OCI-LY1 (cell line): ENCODE data around the gene ROBO1.

Experiments used
- CTCF ChIP-seq: fragments of 200-600 bp; sonication (generic), shearing (Covaris generic); IDR thresholded peaks from 2 replicates; pipeline ENCODE4 v1.5.1; 2017; ENCODE audit warnings: mild to moderate bottlenecking, antibody characterized with exemption, low read length, moderate library complexity, mixed read lengths
- EZH2 ChIP-seq: fragments of 200-600 bp; sonication (generic), shearing (Covaris generic); IDR thresholded peaks from 2 replicates; pipeline ENCODE4 v1.8.0; 2017; ENCODE audit warnings: borderline replicate concordance, mixed run types, mild to moderate bottlenecking, antibody characterized with exemption, low read length, moderate library complexity, mixed read lengths

- TF ChIP-seq CTCF (no peak), EZH2 (no peak)
Observed at GRCh38 chr3:79286882-79287281, 480.9 kb downstream of the ROBO1 start.
